Airway epithelial cell (primary cell): ENCODE measurements around the gene LCE1D. TPM values are rescaled to one million over a fixed set of nuclear protein-coding genes. Genes with fewer than 3 reads are reported as not detected.

Experiments
- total RNA-seq: library from RNA; depleted of rRNA; stranded (reverse); fragments of >200 nt; gene quantifications from 2 replicates; pipeline ENCODE4 v1.2.3, GENCODE V29; 2015

Gene LCE1D
- not detected in 2 replicates for total RNA-seq

GRCh38 chr1:152796421-152796820 lies at the start of gene LCE1D:
LCE1D (plus strand) TSS chr1:152796721; CDS start chr1:152797795, 1,074 bp downstream.

GRCh38 chr1:152757747-152758146 lies 38.8 kb upstream of the LCE1D start, which contains the start of gene KPRP:
KPRP (plus strand) TSS chr1:152758025; CDS start chr1:152759589, 1,564 bp downstream.

GRCh38 chr1:152774875-152775274 lies 21.6 kb upstream of the LCE1D start, which contains the start of gene LCE1F:
LCE1F (plus strand) TSS chr1:152775140; CDS start chr1:152776372, 1,232 bp downstream.

GRCh38 chr1:152786077-152786476 lies 10.4 kb upstream of the LCE1D start, which contains the start of gene LCE1E:
LCE1E (plus strand) TSS chr1:152786257; CDS start chr1:152787300, 1,043 bp downstream.

GRCh38 chr1:152806576-152806975 lies 10.1 kb downstream of the LCE1D start, which contains the start of gene LCE1C:
LCE1C (minus strand) TSS chr1:152806651; CDS start chr1:152805478, 1,173 bp downstream.

GRCh38 chr1:152811671-152812070 lies 15.2 kb downstream of the LCE1D start, which contains the start of gene LCE1B:
LCE1B (plus strand) TSS chr1:152811971; CDS start chr1:152812447, 476 bp downstream.

GRCh38 chr1:152827173-152827572 lies 30.7 kb downstream of the LCE1D start, which contains the start of gene LCE1A:
LCE1A (plus strand) TSS chr1:152827473; CDS start chr1:152827473, 0 bp downstream.

GRCh38 chr1:152842556-152842955 lies 46.0 kb downstream of the LCE1D start, which contains the start of gene LCE6A:
LCE6A (plus strand) TSS chr1:152842856; CDS start chr1:152843521, 665 bp downstream.

Other genes with a start within 250 kb of the LCE1D start
- 0.23 and 0.63 TPM in 2 replicates for gene LCE3E, start 229.9 kb upstream of the LCE1D start, total RNA-seq
- 0.60 TPM in 1 of 2 replicates, not detected in the other for gene LCE3D, start 216.2 kb upstream of the LCE1D start, total RNA-seq
- gene LCE3C, start 196.5 kb upstream of the LCE1D start, total RNA-seq = not detected in 2 replicates
- gene LCE3B, start 182.9 kb upstream of the LCE1D start, total RNA-seq = not detected in 2 replicates
- not detected in 2 replicates for gene LCE3A, start 173.6 kb upstream of the LCE1D start, total RNA-seq
- not detected in 2 replicates for gene LCE2D, start 133.3 kb upstream of the LCE1D start, total RNA-seq
- gene LCE2C, start 121.4 kb upstream of the LCE1D start, total RNA-seq = not detected in 2 replicates
- gene LCE2B, start 110.6 kb upstream of the LCE1D start, total RNA-seq = not detected in 2 replicates
- gene LCE2A, start 98.4 kb upstream of the LCE1D start, total RNA-seq = not detected in 2 replicates
- gene LCE4A, start 88.6 kb upstream of the LCE1D start, total RNA-seq = not detected in 2 replicates
- not detected in 2 replicates for gene KPRP, start 38.7 kb upstream of the LCE1D start, total RNA-seq
- gene LCE1F, start 21.6 kb upstream of the LCE1D start, total RNA-seq = not detected in 2 replicates
- gene LCE1E, start 10.5 kb upstream of the LCE1D start, total RNA-seq = 0.37 TPM in 1 of 2 replicates, not detected in the other
- gene LCE1C, start 9.9 kb downstream of the LCE1D start, total RNA-seq = not detected in 2 replicates
- gene LCE1B, start 15.2 kb downstream of the LCE1D start, total RNA-seq = not detected in 2 replicates
- gene LCE1A, start 30.8 kb downstream of the LCE1D start, total RNA-seq = not detected in 2 replicates
- gene LCE6A, start 46.1 kb downstream of the LCE1D start, total RNA-seq = not detected in 2 replicates
- gene LCE7A, start 63.3 kb downstream of the LCE1D start, total RNA-seq = not detected in 2 replicates
- not detected in 2 replicates for gene SMCP, start 81.6 kb downstream of the LCE1D start, total RNA-seq
- 46.3 and 60.1 TPM in 2 replicates for gene IVL, start 111.8 kb downstream of the LCE1D start, total RNA-seq
- 0.71 TPM in 1 of 2 replicates, not detected in the other for gene SPRR5, start 150.5 kb downstream of the LCE1D start, total RNA-seq
- not detected in 2 replicates for gene SPRR4, start 173.9 kb downstream of the LCE1D start, total RNA-seq
- gene SPRR1A, start 187.4 kb downstream of the LCE1D start, total RNA-seq = 83.3 and 172 TPM in 2 replicates
- 286 and 324 TPM in 2 replicates for gene SPRR3, start 205.0 kb downstream of the LCE1D start, total RNA-seq
- gene SPRR1B, start 234.5 kb downstream of the LCE1D start, total RNA-seq = 1,378 and 2,304 TPM in 2 replicates
- gene SPRR2D, start 244.4 kb downstream of the LCE1D start, total RNA-seq = 14.5 and 17.9 TPM in 2 replicates